Measurements from ENCODE around the gene TANC1. TPM values are rescaled to one million over a fixed set of nuclear protein-coding genes. Genes with fewer than 3 reads are reported as not detected.

TANC1 gene
- total RNA-seq, 1 donor from 2014 or later: 56.2 TPM

DNA sequence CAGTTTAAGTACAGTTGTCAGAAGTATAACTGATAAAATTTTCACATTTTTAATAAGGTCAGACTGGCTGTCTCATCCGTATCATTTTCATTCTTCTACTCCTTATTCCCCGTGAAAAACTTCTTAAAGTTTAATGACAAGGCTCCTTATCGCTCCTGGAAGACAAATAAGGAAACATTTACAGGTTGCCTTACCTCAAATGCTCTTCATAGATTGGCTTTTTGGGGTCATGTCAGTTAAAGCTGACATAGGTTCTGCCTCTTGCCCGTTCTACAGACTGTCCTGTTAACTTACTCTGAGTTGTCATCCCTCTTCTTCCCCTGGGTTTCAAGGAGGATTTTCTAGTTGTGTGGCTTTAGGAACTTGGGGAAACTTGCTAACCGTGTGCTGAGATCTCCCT, 75.3 kb downstream of the TANC1 start:
- ATAC-seq (ENCODE audit: poor library complexity) (no peak), DNase-seq (no peak)
- intact Hi-C loops (cut with DNase I): loop anchor here (10.0 kb wide), 1 partner anchor 51 kb away; no protein-coding TSS in a partner anchor

GRCh38 chr2:159044804-159045286, 76.4 kb downstream of the TANC1 start:
- ATAC-seq (ENCODE audit: poor library complexity) (peak; percentile 54), DNase-seq (peak; percentile 47)
- intact Hi-C loops (cut with DNase I): loop anchor here (10.0 kb wide), 1 partner anchor 50 kb away; no protein-coding TSS in a partner anchor

DNA sequence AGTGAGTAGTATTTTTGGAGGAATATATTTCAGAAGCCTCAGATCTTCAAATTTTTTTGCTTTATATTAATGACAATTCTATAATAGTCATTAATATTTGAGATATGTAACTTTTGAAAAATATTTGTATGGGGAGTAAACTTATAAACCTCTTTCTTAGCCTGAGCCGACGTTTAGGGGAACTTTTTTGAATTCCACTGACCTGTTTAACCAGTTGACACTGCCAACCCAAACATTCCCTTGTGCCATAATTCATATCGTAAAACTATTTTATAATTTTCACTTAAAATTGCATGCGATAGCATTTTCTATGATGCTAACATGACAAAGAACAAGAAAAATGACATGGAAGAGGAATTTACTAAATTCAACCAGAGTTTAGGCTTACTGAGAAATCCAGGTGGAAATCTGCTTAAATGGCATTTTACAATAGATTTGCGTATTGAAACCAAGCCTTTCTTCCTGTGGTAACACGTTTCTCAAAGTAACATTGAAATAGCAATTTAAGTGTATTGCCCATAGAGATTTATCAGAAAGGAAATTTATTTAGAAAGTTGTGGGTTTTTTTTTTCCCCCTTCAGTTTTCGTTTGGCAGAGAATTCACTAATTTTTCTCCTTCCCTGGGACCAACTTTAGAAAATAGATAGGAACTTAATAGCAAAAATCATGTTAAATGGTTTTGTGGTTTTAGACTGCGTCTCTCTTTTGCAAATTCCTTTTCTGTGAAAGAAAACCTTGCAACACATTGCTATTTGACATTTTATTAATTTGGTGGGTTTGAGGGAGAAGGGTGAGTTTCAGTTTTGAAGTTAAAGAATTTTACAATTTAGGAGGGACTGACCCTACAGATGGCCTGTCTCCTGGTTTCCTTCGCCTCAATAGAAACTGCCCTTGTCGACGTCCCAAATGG, 77.4 kb downstream of the TANC1 start:
- no peak for DNase-seq
- no peak for ATAC-seq (ENCODE audit: poor library complexity)
- intact Hi-C loops (cut with DNase I): loop anchor here (10.0 kb wide), 1 partner anchor 49 kb away; no protein-coding TSS in a partner anchor

DNA sequence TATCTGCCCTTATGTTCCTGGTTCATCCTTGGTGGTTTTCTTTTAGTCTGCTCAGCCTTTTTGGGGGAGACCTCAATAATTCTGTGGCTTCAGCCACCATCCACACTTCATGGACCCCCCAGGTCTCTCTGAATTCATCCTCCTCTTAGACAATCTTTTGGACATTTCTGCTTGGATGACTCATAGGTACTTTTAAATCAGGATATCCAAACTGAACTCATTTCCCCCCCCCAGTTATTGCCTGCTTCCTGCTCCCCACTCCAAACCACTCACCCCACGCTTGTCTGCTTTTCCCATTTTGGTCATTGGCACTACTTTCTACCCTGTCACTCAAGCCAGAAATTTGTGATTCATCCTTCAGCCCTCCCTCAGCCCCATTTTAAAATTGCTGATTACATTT, 78.5 kb downstream of the TANC1 start:
- DNase-seq: no peak
- intact Hi-C loops (cut with DNase I): loop anchor here (10.0 kb wide), 1 partner anchor 48 kb away; no protein-coding TSS in a partner anchor
- ATAC-seq (ENCODE audit: poor library complexity): no peak

GRCh38 chr2:159050426-159050825, 82.0 kb downstream of the TANC1 start:
- DNase-seq: no peak
- intact Hi-C loops (cut with DNase I): no loop called here
- no peak for ATAC-seq (ENCODE audit: poor library complexity)

DNA sequence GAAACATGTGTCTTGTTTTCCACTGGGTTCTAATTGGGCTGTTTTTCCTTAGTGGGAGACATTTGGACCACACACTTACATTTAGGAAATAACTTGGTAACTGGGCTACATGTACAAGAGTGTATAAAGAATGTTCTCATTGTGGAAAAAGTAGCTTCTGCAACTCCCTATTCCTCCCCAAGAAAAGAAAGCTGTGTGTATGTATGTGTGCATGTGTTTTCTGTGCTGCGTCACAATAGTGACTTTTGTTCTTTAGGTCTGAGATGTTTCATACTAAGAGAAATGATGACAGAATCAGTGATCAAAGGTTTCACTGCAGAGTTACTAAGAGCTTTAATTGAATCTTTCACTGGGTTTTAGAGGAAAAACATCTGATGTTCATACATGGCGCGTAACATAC, 82.7 kb downstream of the TANC1 start:
- ATAC-seq (ENCODE audit: poor library complexity) (no peak), DNase-seq (no peak)
- intact Hi-C loops (cut with DNase I): no loop called here

- intact Hi-C loops (cut with DNase I): no loop called here
- ATAC-seq (ENCODE audit: poor library complexity): no peak
- no peak for DNase-seq
Observed at GRCh38 chr2:159051661-159052060, 83.2 kb downstream of the TANC1 start.

- ATAC-seq (ENCODE audit: poor library complexity): no peak
- intact Hi-C loops (cut with DNase I): no loop called here
- DNase-seq: no peak
Observed at GRCh38 chr2:159052157-159052601, 83.7 kb downstream of the TANC1 start.

GRCh38 chr2:159053161-159054031, 85.0 kb downstream of the TANC1 start:
- ATAC-seq (ENCODE audit: poor library complexity) (no peak), DNase-seq (no peak)
- intact Hi-C loops (cut with DNase I): no loop called here

GRCh38 chr2:159054032-159054334, 85.5 kb downstream of the TANC1 start:
- intact Hi-C loops (cut with DNase I): no loop called here
- no peak for ATAC-seq (ENCODE audit: poor library complexity)
- no peak for DNase-seq

- ATAC-seq (ENCODE audit: poor library complexity) (no peak), DNase-seq (no peak)
- intact Hi-C loops (cut with DNase I): no loop called here
Observed at GRCh38 chr2:159054985-159055384, 86.5 kb downstream of the TANC1 start.

- DNase-seq (no peak), ATAC-seq (ENCODE audit: poor library complexity) (no peak)
- intact Hi-C loops (cut with DNase I): no loop called here
Observed at GRCh38 chr2:159060518-159060917, 92.1 kb downstream of the TANC1 start.

DNA sequence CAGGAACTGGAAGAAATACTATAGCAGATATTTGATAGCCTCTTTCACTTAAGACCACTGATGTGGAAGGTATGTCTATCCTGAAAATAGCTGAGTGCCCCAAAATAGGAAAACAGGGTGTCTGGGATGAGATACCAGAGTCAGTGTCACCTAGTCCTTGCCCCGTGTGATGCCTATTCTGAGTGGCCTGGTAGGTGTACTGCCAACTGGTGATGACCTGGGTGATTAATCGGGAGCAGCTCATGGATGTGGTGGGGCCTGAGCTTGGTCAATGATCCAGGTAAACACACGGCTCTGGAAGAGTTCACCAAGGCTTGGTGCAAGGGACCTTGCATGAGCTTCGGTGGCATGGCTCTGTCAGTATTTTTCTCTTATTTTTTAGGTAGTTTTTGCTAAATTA, 95.2 kb downstream of the TANC1 start:
- DNase-seq: no peak
- peak; percentile 55 for ATAC-seq (ENCODE audit: poor library complexity)
- intact Hi-C loops (cut with DNase I): no loop called here

- intact Hi-C loops (cut with DNase I): no loop called here
- DNase-seq (no peak), ATAC-seq (ENCODE audit: poor library complexity) (peak; percentile 9)
Observed at GRCh38 chr2:159064446-159065301, 96.2 kb downstream of the TANC1 start.

- intact Hi-C loops (cut with DNase I): no loop called here
- ATAC-seq (ENCODE audit: poor library complexity) (no peak), DNase-seq (no peak)
Observed at GRCh38 chr2:159065313-159065712, 96.9 kb downstream of the TANC1 start.

DNA sequence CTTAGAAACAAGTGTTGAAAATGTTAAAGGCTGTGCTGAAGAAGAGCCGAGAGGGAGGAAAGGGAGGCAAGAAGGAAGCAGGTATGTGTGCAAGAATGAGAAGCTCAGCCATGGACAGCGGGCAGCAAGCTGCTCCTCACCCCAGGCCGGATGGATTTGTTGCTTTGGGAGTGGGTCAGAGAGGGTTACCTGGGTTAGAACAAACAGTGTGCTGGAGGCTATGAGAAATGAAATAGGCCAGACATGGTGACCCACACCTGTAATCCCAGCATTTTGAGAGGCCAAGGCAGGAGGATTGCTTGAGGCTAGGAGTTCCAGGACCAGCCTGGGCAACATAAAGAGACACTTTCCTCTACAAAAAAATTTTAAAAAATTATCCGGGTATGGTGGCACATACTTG, 97.5 kb downstream of the TANC1 start:
- intact Hi-C loops (cut with DNase I): no loop called here
- no peak for ATAC-seq (ENCODE audit: poor library complexity)

GRCh38 chr2:159066541-159067156, 98.2 kb downstream of the TANC1 start:
- intact Hi-C loops (cut with DNase I): no loop called here
- ATAC-seq (ENCODE audit: poor library complexity) (no peak), DNase-seq (no peak)

More for the DNA sequence above, 97.5 kb downstream of the TANC1 start:
- no peak for DNase-seq

DNA sequence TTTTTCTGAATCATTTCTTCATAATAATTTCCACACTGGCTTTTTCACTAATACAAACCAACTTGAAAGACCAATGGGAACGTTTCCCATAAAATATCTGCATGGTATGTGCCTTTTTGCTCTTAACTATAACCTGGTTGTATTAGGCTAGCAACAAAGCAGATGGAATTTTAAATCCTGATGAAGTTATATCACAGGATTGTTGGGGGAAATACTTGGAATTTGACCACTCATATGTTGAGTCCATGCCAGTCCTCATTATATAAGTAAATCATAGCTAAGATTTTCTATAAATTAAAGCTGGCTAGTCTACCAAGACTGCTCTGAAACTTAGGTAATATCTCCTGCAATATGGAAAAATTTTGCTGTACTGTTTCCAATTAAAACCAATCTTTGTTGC, 99.5 kb downstream of the TANC1 start:
- ATAC-seq (ENCODE audit: poor library complexity): no peak
- intact Hi-C loops (cut with DNase I): no loop called here
- DNase-seq: no peak

All from Right ventricle myocardium superior (tissue), 1 donor.